UCSD-AML1 (cell line): Measurements from ENCODE around the gene STAT6.

Experiments used
- DNase-seq: peaks from one replicate; lab custom pipeline; 2025; ENCODE audit not compliant: unreplicated experiment; lab: John Stamatoyannopoulos, UW

STAT6 gene

DNA sequence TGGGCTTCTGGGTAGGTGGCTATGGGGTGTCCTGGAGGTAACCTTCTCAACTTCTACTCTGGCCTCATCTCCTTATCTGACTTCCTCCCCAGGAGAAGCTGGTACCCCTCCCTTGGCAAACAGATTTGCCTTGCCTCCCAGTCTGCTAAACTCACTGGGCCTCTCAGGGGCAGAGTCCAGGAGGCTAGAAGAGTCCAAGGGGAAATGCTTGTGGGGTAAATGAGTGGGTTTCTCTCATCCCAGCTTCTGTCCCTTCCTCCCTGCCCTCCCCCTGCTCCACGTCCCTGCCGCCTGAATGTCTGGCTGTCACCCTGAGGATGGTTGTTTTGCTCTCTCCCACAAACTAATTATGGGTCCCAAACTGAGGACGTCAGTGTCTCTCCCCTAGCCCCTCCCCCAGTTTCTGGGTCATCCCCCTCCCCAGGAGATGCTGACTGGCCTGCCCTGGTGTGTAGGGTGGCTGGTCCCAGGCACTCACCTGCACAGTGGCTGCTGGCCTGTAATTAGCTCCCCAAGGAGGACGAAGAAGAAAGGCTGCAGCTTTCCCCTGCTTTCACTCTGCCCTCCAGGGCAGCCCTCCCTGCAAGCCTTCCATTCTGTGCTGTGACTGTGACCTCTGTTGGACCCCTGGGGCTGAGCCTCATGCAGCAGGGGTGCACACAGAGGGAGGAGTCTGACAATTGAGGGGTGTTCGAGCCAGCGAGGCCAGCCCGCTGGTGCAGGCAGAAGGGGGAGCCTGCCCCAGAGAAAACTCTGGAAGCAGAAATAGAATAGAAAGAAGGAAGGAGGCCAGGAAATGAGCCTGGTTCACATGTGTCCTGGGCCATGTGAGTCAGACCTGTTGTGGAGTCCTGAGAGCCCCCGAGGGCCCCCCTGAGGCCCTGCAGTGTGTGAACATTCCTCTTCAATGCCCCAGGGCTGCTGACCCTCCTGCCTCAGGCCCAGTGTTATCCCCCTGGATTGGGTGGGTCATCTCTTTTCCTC, 36.1 kb upstream of the STAT6 start, which contains the start of gene LRP1-AS:
Gene LRP1-AS (minus strand): TSS at position 659 of the 984 bp plus-strand sequence.
- no peak for DNase-seq

DNA sequence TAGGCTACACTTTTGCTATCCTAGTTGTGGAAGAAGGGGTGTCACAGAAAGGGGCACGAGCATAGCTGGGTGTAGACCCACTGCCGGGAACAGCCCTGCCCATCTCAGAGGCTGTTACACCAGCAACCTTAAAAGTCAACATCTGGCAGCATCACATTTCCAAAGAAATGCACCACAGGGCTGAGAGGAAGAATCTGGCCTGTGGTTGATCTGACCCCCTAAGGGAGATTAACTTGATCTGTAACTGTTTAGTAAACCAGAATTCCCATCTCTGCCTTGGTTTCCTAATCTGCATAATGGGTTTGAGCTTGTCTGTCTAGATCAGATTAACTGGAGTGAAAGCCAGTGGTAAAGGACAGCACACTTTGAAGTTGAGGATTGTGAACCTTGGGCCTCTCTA, 34.9 kb upstream of the STAT6 start:
- no peak for DNase-seq

DNA sequence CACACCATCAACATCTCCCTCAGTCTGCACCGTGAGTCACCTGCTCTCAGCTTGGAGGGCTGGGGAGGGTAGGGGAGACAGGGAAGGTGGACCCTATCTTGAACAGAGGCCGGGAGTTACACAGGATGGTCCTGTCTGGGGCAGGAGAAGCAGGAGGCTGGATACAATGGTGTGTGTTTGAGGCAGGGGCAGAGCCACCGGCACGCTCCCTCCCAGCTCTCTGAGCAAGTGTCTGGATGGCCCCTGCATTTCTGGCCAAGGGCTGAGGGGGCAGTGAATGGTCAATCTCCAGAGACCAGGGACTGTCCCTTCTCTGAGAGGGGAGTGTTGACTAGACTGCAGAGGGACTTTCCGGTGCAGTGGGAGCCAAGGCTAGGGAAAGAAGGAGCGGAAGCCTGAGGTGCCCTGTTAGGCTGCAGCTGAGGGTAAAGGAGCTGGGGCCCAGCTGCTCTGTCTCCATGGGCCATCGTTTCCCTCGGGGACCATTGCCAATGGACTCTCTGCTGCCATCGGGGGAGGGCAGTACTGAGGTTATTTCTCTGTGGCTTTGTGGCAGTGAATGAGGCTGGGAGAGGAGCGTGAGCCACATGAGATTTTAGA, 34.4 kb upstream of the STAT6 start:
- DNase-seq = no peak

DNA sequence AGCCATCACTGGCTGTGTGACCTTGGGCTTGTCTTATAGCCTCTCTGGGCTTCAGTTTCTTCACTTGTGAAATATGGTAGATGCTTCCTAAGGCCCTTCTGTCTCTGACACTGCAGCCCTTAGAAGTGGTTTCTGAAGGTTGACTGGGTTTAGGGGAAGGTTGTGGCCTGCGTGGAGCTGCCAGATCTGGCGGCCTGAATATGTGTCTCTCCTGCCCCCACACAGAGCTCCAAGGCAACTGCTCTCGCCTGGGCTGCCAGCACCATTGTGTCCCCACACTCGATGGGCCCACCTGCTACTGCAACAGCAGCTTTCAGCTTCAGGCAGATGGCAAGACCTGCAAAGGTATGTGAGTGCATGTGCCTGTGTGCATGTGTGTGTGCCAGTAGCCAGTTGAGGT, 32.3 kb upstream of the STAT6 start:
- no peak for DNase-seq

DNA sequence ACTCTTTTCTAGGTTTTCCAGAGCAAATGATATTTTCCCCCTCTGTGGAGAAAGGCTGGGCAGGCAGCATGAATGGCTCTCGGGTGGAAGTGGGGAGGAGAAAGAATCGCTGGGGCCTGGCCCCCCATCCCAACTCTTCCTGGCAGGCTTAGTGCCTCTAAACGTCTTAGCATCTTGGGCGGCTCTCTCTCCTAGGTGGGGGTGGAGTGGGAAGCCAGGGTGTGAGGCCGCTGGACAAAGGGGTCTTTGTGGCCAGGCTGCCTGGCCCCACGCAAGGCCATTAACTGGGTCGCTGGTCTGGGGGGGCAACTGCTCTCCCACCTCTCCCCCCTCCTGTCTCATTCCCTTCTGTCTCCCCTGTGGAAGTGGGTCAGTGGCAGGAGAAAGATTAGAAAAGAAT, 31.6 kb upstream of the STAT6 start:
- no peak for DNase-seq

DNA sequence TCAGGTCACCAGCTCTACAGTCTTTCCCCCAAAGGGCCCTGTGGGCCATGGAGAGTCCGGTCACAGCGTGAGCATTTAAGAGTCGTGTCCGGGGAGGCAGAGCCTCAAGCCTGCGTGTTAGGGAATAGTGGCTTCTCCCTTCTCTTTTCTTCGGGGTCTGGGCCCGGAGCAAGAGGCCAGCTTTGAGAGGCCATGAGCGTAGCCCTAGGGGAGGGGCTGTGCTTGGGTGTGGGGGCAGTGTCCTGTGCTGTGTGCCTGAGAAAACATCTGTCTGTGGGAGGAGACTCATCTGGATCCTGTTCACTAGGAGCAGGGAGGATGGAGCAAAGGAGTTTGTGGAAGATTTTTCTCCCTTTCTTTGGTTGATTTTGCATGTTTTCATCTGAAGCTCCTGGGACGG, 31.0 kb upstream of the STAT6 start:
- no peak for DNase-seq

DNA sequence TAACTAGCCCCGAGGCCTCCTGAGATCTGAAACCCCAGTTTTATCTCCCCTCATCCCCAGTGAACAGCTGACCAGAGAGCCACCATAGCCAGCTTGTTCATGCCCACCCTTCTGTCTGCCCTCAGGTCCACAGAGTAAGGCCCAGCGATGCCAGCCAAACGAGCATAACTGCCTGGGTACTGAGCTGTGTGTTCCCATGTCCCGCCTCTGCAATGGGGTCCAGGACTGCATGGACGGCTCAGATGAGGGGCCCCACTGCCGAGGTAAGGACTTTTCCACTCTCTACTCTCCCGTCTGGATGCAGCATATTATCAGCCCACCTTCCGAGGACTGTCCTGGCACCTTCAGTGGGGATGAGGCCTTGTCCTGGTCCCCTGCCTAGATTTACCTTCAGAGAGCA, 30.1 kb upstream of the STAT6 start:
- no peak for DNase-seq

DNA sequence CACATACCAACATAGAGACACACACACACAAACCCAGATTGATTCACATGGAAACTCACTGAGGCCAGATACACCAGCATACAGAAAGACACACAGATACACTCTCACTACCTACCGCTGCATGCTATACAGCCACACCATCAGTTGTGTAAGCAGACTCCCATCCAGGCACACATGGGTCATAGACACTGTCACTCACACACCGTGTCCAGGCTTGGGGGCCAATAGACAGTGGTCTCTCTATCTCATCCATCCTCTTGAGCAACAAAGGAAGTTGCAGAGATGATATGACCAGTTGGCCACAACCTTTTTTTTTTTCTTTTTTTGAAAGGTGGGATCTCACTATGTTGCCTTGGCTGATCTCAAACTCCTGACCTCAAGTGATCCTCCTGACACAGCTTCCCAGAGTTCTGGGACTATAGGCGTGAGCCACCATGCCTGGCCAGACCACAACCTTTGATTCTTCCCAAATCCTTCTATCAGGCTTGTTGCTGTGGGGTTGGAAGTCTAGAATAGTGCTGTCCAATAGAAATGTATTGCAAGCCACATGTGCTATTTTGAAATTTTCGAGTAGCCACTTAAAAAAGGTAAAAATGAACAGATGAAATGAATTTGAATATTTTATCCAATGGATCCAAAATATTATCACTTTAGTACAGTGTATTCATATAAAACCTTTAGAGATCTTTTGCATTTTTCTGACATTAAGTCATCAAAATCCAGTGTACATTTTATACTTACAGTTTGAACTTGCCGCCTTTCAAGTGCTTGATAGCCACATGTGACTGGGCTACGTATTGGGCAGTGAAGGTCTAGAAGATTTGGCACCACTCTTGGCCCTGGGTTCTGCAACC, 28.9 kb upstream of the STAT6 start:
- no peak for DNase-seq

DNA sequence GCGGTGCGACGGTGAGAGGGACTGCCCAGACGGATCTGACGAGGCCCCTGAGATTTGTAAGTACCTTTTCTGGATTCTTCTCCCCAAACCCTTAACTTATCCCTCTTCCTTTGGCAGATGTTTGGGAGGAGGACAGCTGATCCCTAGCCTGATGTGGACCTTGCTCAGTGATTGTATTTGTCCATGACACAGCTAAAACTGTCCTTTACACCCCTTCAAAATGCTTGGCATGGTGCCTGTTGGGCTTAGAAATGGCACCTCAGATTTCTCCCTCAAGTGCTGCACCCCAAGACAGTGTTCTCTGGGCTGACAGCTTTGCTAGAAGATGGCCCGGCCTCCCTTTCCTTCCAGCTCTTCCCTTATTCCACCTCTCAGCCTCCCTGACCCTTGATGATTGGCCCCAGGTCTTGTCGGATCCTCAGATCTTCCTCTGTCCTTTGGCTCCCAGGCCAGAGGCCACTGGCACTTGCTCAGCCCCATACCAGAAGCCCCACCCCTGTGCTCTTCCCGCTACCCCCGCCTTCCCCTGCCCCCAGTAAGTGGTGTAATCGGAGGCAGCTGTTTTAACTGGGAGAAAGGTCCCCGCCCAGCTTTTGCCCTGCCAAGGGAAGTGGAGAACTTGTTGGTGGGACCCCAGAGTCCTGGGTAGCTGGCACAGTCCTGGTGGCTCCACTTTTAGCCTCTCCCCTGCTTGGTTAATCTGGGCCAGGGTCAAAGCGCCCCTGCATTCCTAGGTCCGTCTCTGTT, 27.5 kb upstream of the STAT6 start:
- no peak for DNase-seq

DNA sequence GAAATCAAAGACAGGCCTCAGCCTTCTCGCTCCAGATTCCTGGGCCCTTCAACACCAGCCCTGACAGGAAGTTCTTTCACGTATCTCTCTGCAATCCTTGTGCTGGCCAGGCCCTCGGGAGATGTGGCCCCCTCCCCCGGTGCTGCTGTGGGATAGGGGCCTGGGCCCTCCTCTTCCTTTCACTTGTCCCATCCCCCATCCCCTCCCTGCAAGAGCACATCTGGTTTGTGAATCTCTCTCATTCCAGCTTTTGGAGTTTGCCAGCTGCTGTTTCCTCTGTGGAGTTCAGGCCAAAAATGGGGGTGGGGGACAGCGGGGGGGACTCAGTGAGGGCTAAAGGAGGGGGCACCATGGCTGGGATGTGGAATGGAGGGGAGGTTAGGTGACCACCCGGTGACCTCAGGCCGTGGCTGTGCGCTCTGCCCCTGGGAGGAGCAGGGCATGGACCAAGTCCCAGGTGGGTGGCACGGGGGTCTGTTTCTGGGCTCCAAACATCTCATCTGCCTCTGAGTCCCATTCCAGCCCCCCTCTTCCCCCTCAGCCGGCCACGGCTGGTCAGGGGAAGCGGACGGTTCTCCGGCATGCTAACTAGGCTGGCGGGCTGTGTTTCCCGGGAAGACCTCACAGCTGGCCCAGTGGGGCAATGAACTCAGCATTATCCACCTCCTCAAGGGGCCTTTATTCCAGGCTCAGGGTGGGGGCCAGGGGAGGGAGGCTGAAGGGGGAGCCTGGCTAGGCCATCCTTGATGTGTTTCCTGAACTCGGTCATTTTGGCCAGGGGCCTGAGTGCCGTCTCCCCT, 24.6 kb upstream of the STAT6 start:
- DNase-seq = no peak

DNA sequence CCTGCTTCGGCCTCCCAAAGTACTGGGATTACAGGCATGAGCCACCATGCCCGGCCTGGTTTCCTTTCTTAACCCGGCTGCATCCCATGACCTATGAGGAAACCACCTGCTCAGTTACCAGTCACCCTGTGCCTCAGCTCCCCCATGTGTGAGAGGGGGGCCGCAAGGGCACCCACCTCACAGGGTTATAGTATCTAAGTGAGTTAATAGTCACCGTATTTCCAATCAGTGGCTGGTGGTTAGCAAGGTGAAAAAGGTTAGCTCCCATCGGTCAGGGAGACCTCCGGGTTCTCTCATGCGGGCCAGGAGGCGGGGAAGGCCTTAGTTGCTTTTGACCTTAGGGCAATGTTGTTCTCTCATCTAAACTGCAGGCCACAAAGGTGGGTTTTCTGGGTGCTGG, 23.8 kb upstream of the STAT6 start:
- no peak for DNase-seq

DNA sequence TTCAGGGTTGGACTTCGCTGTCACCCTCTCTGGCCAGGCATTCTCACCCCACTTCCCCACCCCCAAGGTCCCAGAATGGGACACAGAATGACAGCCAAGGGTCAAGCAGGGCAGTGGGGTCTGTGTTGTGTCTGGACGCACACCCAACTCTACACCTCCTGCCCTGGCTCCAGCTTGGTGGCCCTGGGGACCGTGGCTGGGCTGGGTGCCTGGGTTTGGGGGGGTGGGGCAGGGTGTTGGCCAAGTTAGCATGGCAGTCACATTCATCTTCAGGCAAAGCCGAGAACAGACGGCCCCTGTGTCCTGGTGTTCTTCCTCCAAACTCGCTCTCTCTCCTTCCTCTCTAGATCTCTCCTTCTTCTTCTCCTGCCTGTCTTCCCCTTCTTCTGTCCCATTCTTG, 22.8 kb upstream of the STAT6 start:
- DNase-seq = no peak

DNA sequence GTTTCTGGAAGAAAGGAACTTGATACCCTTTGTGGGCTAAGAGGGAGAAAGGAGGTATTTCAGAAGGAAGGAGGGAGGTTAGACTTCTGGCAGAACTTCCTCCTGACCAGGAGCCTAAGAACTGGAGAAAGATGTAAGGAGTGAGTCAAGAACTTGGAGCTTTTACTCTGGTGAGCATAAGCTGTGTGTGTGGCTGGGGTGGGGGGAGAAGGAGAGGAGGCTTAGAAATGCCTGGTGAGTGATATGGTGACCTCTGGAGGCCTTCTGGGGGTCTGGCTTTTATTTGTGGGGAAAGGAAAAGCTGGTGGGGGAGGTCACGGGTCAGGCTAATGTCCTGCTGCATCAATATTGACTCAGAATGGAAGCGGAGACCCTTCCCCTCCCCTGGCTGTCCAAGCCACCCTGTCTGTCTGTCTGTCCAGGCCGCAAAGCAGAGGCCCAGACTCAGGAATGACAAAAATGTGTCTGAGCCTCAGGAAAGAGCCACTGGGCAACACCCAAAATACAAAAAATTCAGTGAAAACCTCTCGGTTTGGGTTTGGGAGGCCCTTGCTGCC, 21.9 kb upstream of the STAT6 start:
- DNase-seq = no peak

DNA sequence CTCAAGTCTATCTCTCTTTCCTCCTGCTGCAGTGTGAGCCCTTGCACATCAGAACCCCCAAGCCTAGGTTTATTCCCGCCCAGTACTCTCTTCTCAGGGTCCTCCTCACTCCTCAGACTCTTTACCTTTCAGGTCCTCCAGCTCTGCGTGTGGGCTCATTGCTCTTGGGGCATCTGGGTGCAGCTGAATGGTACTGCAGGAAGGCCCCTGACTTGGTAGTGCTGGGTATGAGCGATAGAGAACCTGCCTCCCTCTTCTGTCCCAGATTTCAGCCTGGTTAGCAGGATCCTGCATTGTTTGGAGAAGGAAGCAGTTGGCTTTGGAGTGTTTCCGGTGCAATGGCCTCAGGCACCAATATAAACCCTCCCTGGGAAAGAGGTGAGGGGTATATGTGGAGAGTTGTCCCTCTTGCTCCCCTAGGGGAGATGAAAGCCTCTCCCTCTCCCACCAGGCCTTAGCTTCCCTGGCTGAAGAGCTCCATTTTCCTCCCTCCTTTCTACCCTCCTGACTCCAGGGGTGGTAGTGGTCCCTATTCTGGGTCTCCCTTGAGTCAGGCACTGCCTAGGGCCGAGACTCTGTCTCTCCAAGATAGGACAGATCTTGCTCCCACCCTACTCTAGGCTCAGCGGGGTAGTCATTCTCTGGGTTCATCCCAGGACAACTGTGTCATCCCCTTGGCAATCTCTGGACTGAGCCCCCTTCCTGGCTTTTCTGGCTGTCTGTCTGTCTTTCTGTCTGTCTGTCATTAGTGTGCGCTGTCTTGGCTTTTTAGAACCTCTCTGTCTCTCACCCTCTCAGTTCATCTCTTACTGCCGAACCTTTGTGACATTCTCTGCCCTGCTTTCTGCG, 21.0 kb upstream of the STAT6 start:
- no peak for DNase-seq

DNA sequence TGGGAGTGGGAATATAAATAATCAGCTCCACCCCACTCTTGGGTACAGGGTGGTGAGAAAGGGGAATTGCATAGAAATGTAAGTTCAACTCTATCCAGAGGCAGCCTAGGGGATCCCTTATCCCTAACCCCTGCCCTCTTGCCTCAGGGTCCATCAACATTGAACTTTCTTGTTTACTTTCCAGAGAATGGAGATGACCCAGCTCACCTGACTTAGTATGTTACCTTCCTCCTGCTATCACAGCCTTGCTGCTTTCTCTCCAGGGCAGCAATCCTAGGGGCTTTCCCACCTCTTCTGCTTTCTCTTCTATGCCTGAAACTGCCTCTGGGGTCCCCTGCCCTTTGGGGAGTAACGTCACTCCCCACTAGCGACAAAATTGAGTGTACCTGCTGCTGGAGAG, 19.8 kb upstream of the STAT6 start:
- DNase-seq = no peak

DNA sequence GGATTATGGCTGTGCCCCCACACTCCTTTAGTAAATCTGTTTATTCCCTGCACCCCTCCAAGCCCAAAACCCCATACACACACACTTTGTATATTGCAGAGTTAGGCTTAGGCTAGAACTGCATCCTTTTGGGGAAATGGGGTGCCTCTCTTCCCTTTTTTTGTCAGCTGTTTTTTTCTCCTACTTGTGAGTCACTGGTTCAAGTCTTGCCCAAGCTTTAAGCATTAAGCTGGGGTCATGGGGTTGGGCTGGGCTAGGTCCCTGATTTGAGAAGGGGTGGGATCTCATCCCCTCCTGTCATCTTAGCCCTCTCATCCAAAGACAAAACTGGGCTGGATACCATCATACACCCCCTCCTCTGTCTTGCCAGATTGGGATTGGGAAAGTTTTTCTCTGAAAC, 18.7 kb upstream of the STAT6 start:
- DNase-seq = no peak

DNA sequence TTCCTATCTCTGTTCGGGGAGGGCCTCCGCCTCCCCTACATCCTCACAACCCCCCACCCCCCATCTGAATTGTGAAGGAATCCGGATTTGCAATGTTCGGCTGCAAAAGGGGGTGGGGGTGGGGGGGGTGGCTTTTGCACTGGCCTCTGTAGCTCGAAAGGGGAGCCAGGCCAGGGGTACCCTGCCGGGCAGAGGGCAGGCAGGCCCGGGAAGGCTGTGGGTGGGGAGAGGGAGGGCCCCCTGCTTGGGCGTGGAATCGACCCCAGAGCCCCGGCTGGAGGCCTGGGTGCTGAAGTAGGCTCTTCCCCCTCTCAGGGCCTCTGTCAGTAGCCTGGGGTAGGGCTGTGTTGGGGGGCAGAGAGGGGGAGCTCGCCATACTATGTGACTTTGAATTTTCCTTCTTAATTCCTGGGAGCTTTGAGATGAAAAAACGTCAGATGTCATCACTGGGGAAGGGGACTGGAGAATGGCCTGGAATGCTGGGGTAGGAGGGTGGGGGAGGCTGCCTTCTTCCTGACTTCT, 18.2 kb upstream of the STAT6 start:
- no peak for DNase-seq

DNA sequence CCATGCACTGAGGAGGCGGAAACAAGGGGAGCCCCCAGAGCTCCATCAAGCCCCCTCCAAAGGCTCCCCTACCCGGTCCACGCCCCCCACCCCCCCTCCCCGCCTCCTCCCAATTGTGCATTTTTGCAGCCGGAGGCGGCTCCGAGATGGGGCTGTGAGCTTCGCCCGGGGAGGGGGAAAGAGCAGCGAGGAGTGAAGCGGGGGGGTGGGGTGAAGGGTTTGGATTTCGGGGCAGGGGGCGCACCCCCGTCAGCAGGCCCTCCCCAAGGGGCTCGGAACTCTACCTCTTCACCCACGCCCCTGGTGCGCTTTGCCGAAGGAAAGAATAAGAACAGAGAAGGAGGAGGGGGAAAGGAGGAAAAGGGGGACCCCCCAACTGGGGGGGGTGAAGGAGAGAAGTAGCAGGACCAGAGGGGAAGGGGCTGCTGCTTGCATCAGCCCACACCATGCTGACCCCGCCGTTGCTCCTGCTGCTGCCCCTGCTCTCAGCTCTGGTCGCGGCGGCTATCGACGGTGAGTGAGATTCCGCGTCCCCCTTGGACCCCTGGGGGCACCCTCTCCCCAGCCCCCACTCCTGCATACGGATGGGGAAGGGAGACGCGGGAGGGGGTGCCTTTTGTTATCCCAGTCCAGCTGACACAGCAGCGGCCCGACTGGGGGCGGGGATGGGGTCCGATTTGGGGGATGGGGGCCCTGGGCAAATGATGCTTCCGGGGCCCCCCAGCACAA, 17.5 kb upstream of the STAT6 start:
- DNase-seq = no peak
